CD4-positive, CD25-positive, alpha-beta regulatory T cell (primary cell): ENCODE data around the gene BRD3OS. TPM values are rescaled to one million over a fixed set of nuclear protein-coding genes. Genes with fewer than 3 reads are reported as not detected.

Experiments used
- ATAC-seq, 2 donors: fragments of 150-1000 bp; cut with Tn5 transposase; one replicate each; pipeline ENCODE4 v1.10.0; 2021; ENCODE audit warnings: low read depth in 2 of 2, moderate number of reproducible peaks in 2 of 2, moderate library complexity in 1 of 2
- DNase-seq, 3 donors: peaks; one replicate each; pipeline versions ENCODE4 v3.0.0 to v3.0.0-alpha.2; 2012 to 2022; ENCODE audit warnings: mixed read lengths in 1 of 3
- H3K27ac ChIP-seq: one replicate; pipeline ENCODE4 v1.7.0; 2013; ENCODE audit warnings: mild to moderate bottlenecking, low read length; ENCODE audit not compliant: insufficient read depth, poor library complexity, severe bottlenecking
- H3K27me3 ChIP-seq: one replicate; pipeline ENCODE4 v1.7.0; 2013; ENCODE audit warnings: low read length; ENCODE audit not compliant: control insufficient read depth, insufficient read depth
- H3K36me3 ChIP-seq: one replicate; pipeline ENCODE4 v1.7.0; 2013; ENCODE audit warnings: mild to moderate bottlenecking, low read length, moderate library complexity; ENCODE audit not compliant: control insufficient read depth, insufficient read depth
- H3K4me1 ChIP-seq: 2 replicates; pipeline ENCODE4 v1.7.0; 2013; ENCODE audit warnings: mild to moderate bottlenecking, low read length; ENCODE audit not compliant: insufficient read depth, control insufficient read depth, poor library complexity, severe bottlenecking
- H3K4me3 ChIP-seq: one replicate; pipeline ENCODE4 v1.7.0; 2013; ENCODE audit warnings: low read depth, mild to moderate bottlenecking, low read length, moderate library complexity
- H3K9me3 ChIP-seq, 2 experiments: 1 replicate in 1 of 2; 2 replicates in 1 of 2; pipeline ENCODE4 v1.7.0; 2013; ENCODE audit warnings: low read length in 2 of 2, mild to moderate bottlenecking in 1 of 2, moderate library complexity in 1 of 2; ENCODE audit not compliant: control insufficient read depth in 2 of 2
- H3K27ac Mint-ChIP-seq, 3 donors: one replicate each; pipeline ENCODE4 v1.8.0; 2020 to 2022; ENCODE audit warnings: mild to moderate bottlenecking in 3 of 3, mixed read lengths in 3 of 3, moderate library complexity in 2 of 3
- H3K27me3 Mint-ChIP-seq: one replicate; pipeline ENCODE4 v1.8.0; 2022; ENCODE audit warnings: mild to moderate bottlenecking, mixed read lengths
- H3K36me3 Mint-ChIP-seq: one replicate; pipeline ENCODE4 v1.8.0; 2020; ENCODE audit warnings: mixed read lengths
- H3K4me1 Mint-ChIP-seq, 4 donors: one replicate each; pipeline ENCODE4 v1.8.0; 2020 to 2022; ENCODE audit warnings: mixed read lengths in 4 of 4, mild to moderate bottlenecking in 1 of 4
- H3K4me3 Mint-ChIP-seq, 4 donors: one replicate each; pipeline ENCODE4 v1.8.0; 2020 to 2022; ENCODE audit warnings: mild to moderate bottlenecking in 4 of 4, mixed read lengths in 4 of 4, moderate library complexity in 3 of 4
- H3K9me3 Mint-ChIP-seq, 7 donors: one replicate each; pipeline ENCODE4 v1.8.0; 2020 to 2022; ENCODE audit warnings: mixed read lengths in 7 of 7, mild to moderate bottlenecking in 3 of 7, moderate library complexity in 2 of 7
- polyA plus RNA-seq, 4 donors: library from polyadenylated mRNA; unstranded; fragments of 300-500 nt; fragmentation: Illumina TruSeq; gene quantifications; one replicate each; pipeline ENCODE4 v1.2.3, GENCODE V29; 2021
- total RNA-seq: library from RNA; stranded (reverse); gene quantifications from one replicate; pipeline ENCODE4 v1.2.3, GENCODE V29; 2022

The BRD3OS gene
- total and polyA plus RNA-seq, 5 donors from 2014 or later: 4.6 to 20.6 (median 16.8) TPM

GRCh38 chr9:134055981-134056461 is 30.7 kb downstream of the BRD3OS start:
- Mint-ChIP-seq H3K27me3 (no peaks in the 10 kb centered on the region), H3K4me3 (peak overlapping the region in 2 of 4 donors; percentile 43 to 54), H3K9me3 (no peaks in the 10 kb centered on the region), H3K27ac (no peak overlapping the region), H3K36me3 (peaks cover 6% of the 10 kb centered on the region), H3K4me1 (peaks cover 0 to 32% (median 6%) of the 10 kb centered on the region in 4 donors)
- peaks cover 21% of the 10 kb centered on the region for H3K36me3 ChIP-seq
- H3K4me1 ChIP-seq: peaks cover 14% of the 10 kb centered on the region
- no peaks in the 10 kb centered on the region for H3K9me3 ChIP-seq
- H3K4me3 ChIP-seq: no peak overlapping the region
- ATAC-seq (no peak), DNase-seq (no peak)
- no peak overlapping the region for H3K27ac ChIP-seq
- H3K27me3 ChIP-seq: no peaks in the 10 kb centered on the region

- ATAC-seq: no peak
- no peaks in the 10 kb centered on the region for H3K27me3 Mint-ChIP-seq
- H3K4me1 Mint-ChIP-seq: peaks cover 0 to 35% (median 7%) of the 10 kb centered on the region in 4 donors
- Histone ChIP-seq H3K27ac (no peak overlapping the region), H3K36me3 (peaks cover 15% of the 10 kb centered on the region), H3K4me3 (no peak overlapping the region), H3K4me1 (peaks cover 16% of the 10 kb centered on the region), H3K27me3 (no peaks in the 10 kb centered on the region), H3K9me3 (no peaks in the 10 kb centered on the region)
- DNase-seq: no peak
- no peak overlapping the region for H3K27ac Mint-ChIP-seq
- no peaks in the 10 kb centered on the region for H3K36me3 Mint-ChIP-seq
- H3K9me3 Mint-ChIP-seq: no peaks in the 10 kb centered on the region
- H3K4me3 Mint-ChIP-seq: peak overlapping the region in 1 of 4 donors; percentile 54
Observed at GRCh38 chr9:134056483-134057306, 31.4 kb downstream of the BRD3OS start.

- H3K27me3 ChIP-seq: no peaks in the 10 kb centered on the region
- ATAC-seq: no peak
- H3K27me3 Mint-ChIP-seq: no peaks in the 10 kb centered on the region
Observed at GRCh38 chr9:134057307-134057657, 32.0 kb downstream of the BRD3OS start.

GRCh38 chr9:134057751-134058701 is 32.7 kb downstream of the BRD3OS start:
- Mint-ChIP-seq H3K9me3 (no peaks in the 10 kb centered on the region), H3K36me3 (no peaks in the 10 kb centered on the region), H3K27me3 (no peaks in the 10 kb centered on the region), H3K4me3 (no peak overlapping the region), H3K4me1 (peaks cover 0 to 44% (median 8%) of the 10 kb centered on the region in 4 donors), H3K27ac (no peak overlapping the region)
- DNase-seq (no peak), ATAC-seq (no peak)
- peaks cover 5% of the 10 kb centered on the region for H3K36me3 ChIP-seq
- peaks cover 16% of the 10 kb centered on the region for H3K4me1 ChIP-seq
- H3K4me3 ChIP-seq: no peak overlapping the region
- no peaks in the 10 kb centered on the region for H3K27me3 ChIP-seq
- H3K9me3 ChIP-seq: no peaks in the 10 kb centered on the region
- H3K27ac ChIP-seq: no peak overlapping the region

More at GRCh38 chr9:134057307-134057657, 32.0 kb downstream of the BRD3OS start:
- no peak for DNase-seq
- H3K9me3 ChIP-seq: no peaks in the 10 kb centered on the region
- peaks cover 12% of the 10 kb centered on the region for H3K36me3 ChIP-seq
- H3K9me3 Mint-ChIP-seq: no peaks in the 10 kb centered on the region
- peaks cover 16% of the 10 kb centered on the region for H3K4me1 ChIP-seq
- no peak overlapping the region for H3K27ac ChIP-seq
- H3K4me1 Mint-ChIP-seq: peaks cover 0 to 37% (median 7%) of the 10 kb centered on the region in 4 donors
- H3K27ac Mint-ChIP-seq: no peak overlapping the region
- no peak overlapping the region for H3K4me3 Mint-ChIP-seq
- no peaks in the 10 kb centered on the region for H3K36me3 Mint-ChIP-seq
- H3K4me3 ChIP-seq: no peak overlapping the region

- DNase-seq (no peak), ATAC-seq (no peak)
- peak overlapping the region in 1 of 3 donors; percentile 32 for H3K27ac Mint-ChIP-seq
Observed at GRCh38 chr9:134058716-134059115, 33.4 kb downstream of the BRD3OS start.

GRCh38 chr9:134059188-134059641 is 33.9 kb downstream of the BRD3OS start:
- Mint-ChIP-seq H3K36me3 (no peaks in the 10 kb centered on the region), H3K4me3 (peak overlapping the region in 1 of 4 donors; percentile 48), H3K9me3 (no peaks in the 10 kb centered on the region), H3K27me3 (no peaks in the 10 kb centered on the region), H3K4me1 (peaks cover 0 to 52% (median 13%) of the 10 kb centered on the region in 4 donors), H3K27ac (peak overlapping the region in 1 of 3 donors; percentile 32)
- peaks cover 4% of the 10 kb centered on the region for H3K36me3 ChIP-seq
- no peaks in the 10 kb centered on the region for H3K27me3 ChIP-seq
- no peaks in the 10 kb centered on the region for H3K9me3 ChIP-seq
- no peak overlapping the region for H3K4me3 ChIP-seq
- H3K4me1 ChIP-seq: peaks cover 16% of the 10 kb centered on the region
- DNase-seq: no peak
- no peak overlapping the region for H3K27ac ChIP-seq
- ATAC-seq: no peak

More at GRCh38 chr9:134058716-134059115, 33.4 kb downstream of the BRD3OS start:
- Mint-ChIP-seq H3K9me3 (no peaks in the 10 kb centered on the region), H3K4me1 (peaks cover 0 to 49% (median 13%) of the 10 kb centered on the region in 4 donors), H3K27me3 (no peaks in the 10 kb centered on the region), H3K36me3 (no peaks in the 10 kb centered on the region), H3K4me3 (peak overlapping the region in 1 of 4 donors; percentile 48)
- Histone ChIP-seq H3K4me3 (no peak overlapping the region), H3K27me3 (no peaks in the 10 kb centered on the region), H3K36me3 (peaks cover 4% of the 10 kb centered on the region), H3K4me1 (peaks cover 16% of the 10 kb centered on the region), H3K9me3 (no peaks in the 10 kb centered on the region), H3K27ac (no peak overlapping the region)

- Histone ChIP-seq H3K27me3 (no peaks in the 10 kb centered on the region), H3K4me3 (no peak overlapping the region), H3K36me3 (peaks cover 4% of the 10 kb centered on the region), H3K9me3 (no peaks in the 10 kb centered on the region), H3K4me1 (peaks cover 16% of the 10 kb centered on the region), H3K27ac (no peak overlapping the region)
- ATAC-seq (peak; percentile 50 to 51), DNase-seq (peak in 1 of 3 donors; percentile 31)
- Mint-ChIP-seq H3K4me1 (peaks cover 0 to 56% (median 16%) of the 10 kb centered on the region in 4 donors), H3K36me3 (no peaks in the 10 kb centered on the region), H3K4me3 (peak overlapping the region in 1 of 4 donors; percentile 63), H3K27me3 (no peaks in the 10 kb centered on the region), H3K9me3 (no peaks in the 10 kb centered on the region), H3K27ac (no peak overlapping the region)
Observed at GRCh38 chr9:134059661-134060395, 34.5 kb downstream of the BRD3OS start.
